IMR-90 (cell line): Measurements from ENCODE around the gene KLK10. TPM values are rescaled to one million over a fixed set of nuclear protein-coding genes. Genes with fewer than 3 reads are reported as not detected.

Experiments
- ATAC-seq: fragments of 200-7000 bp; cut with Tn5 transposase; 2 replicates; pipeline ENCODE4 v1.9.1; 2020; ENCODE audit warnings: low read depth, mild to moderate bottlenecking, moderate library complexity
- BruUV-seq: library from RNA; stranded (reverse); fragments of 400-500 nt; replicated peaks from 2 replicates; lab custom pipeline; 2021; lab: Mats Ljungman, UMichigan
- CTCF ChIA-PET: fragments of 300-600 bp; formaldehyde crosslinking; extraction: SDS; loops from one replicate; lab custom pipeline; 2021; ENCODE audit warnings: antibody characterized with exemption; lab: Yijun Ruan, JAX
- POLR2A ChIA-PET: fragments of 300-600 bp; sonication (Branson Sonifier 250); formaldehyde crosslinking; loops from one replicate; lab custom pipeline; 2022; ENCODE audit warnings: antibody characterized with exemption; ENCODE audit not compliant: unreplicated experiment; lab: Charles Lee
- DNase-seq: peaks from one replicate; pipeline ENCODE4 v3.0.0; 2013
- H2AFZ ChIP-seq: replicated peaks from 2 replicates; pipeline ENCODE3; 2013; ENCODE audit warnings: low read length, mild to moderate bottlenecking; ENCODE audit not compliant: poor library complexity
- H2AK5ac ChIP-seq: 2 replicates; pipeline ENCODE4 v1.6.1; 2013; ENCODE audit warnings: low read depth, low read length, inconsistent platforms
- H2AK9ac ChIP-seq: replicated peaks from 2 replicates; pipeline ENCODE3; 2013; ENCODE audit warnings: mild to moderate bottlenecking, low read depth, low read length, moderate library complexity; ENCODE audit not compliant: poor library complexity
- H2BK120ac ChIP-seq: 2 replicates; pipeline ENCODE4 v1.6.1; 2013; ENCODE audit warnings: low read depth, low read length, inconsistent platforms
- H2BK15ac ChIP-seq: 3 replicates; pipeline ENCODE4 v1.6.1; 2013; ENCODE audit warnings: low read depth, low read length, inconsistent platforms
- H2BK20ac ChIP-seq: 2 replicates; pipeline ENCODE4 v1.6.1; 2013; ENCODE audit warnings: low read depth, mild to moderate bottlenecking, inconsistent platforms, low read length, moderate library complexity
- H2BK5ac ChIP-seq: 2 replicates; pipeline ENCODE4 v1.6.1; 2013; ENCODE audit warnings: mild to moderate bottlenecking, low read depth, low read length, inconsistent platforms; ENCODE audit not compliant: poor library complexity, severe bottlenecking
- H3K14ac ChIP-seq: replicated peaks from 2 replicates; pipeline ENCODE4 v1.6.1; 2013; ENCODE audit warnings: low read depth, low read length, inconsistent platforms
- H3K18ac ChIP-seq: 2 replicates; pipeline ENCODE4 v1.6.1; 2013; ENCODE audit warnings: low read depth, low read length, control low read depth
- H3K23ac ChIP-seq: 2 replicates; pipeline ENCODE4 v1.6.1; 2013; ENCODE audit warnings: low read depth, low read length, inconsistent platforms
- H3K27ac ChIP-seq: 2 replicates; pipeline ENCODE4 v1.5.1; 2013; ENCODE audit warnings: mild to moderate bottlenecking, control low read depth, low read length; ENCODE audit not compliant: insufficient read depth
- H3K27me3 ChIP-seq: 2 replicates; pipeline ENCODE4 v1.6.1; 2013; ENCODE audit warnings: low read length; ENCODE audit not compliant: control insufficient read depth, insufficient read depth
- H3K36me3 ChIP-seq: 2 replicates; pipeline ENCODE4 v1.6.1; 2013; ENCODE audit warnings: low read length, mixed read lengths; ENCODE audit not compliant: control insufficient read depth, insufficient read depth
- H3K4ac ChIP-seq: 2 replicates; pipeline ENCODE4 v1.6.1; 2013; ENCODE audit warnings: low read depth, low read length, inconsistent platforms
- H3K4me1 ChIP-seq: 2 replicates; pipeline ENCODE4 v1.6.1; 2013; ENCODE audit warnings: low read length, mixed read lengths; ENCODE audit not compliant: control insufficient read depth, insufficient read depth
- H3K4me2 ChIP-seq: 2 replicates; pipeline ENCODE4 v1.6.1; 2013; ENCODE audit warnings: low read depth, mild to moderate bottlenecking, control low read depth, low read length, moderate library complexity
- H3K4me3 ChIP-seq: 2 replicates; pipeline ENCODE4 v1.5.1; 2013; ENCODE audit warnings: low read depth, mild to moderate bottlenecking, control low read depth, low read length, moderate library complexity; ENCODE audit not compliant: insufficient read depth
- H3K56ac ChIP-seq: 2 replicates; pipeline ENCODE4 v1.6.1; 2013; ENCODE audit warnings: low read length, inconsistent platforms; ENCODE audit not compliant: insufficient read depth; ENCODE audit errors: extremely low read depth
- H3K79me1 ChIP-seq, 2 experiments: 2 replicates each; pipeline ENCODE4 v1.6.1; 2013; ENCODE audit warnings: low read length in 2 of 2, inconsistent platforms in 1 of 2, low read depth in 1 of 2
- H3K9ac ChIP-seq: 2 replicates; pipeline ENCODE4 v1.6.1; 2013; ENCODE audit warnings: low read depth, low read length, control low read depth
- H3K9me1 ChIP-seq: 2 replicates; pipeline ENCODE4 v1.6.1; 2013; ENCODE audit warnings: low read length, inconsistent platforms; ENCODE audit not compliant: insufficient read depth
- H3K9me3 ChIP-seq: 2 replicates; pipeline ENCODE4 v1.6.1; 2013; ENCODE audit warnings: low read length; ENCODE audit not compliant: control insufficient read depth, insufficient read depth
- H4K20me1 ChIP-seq: 2 replicates; pipeline ENCODE4 v1.6.1; 2013; ENCODE audit warnings: low read length, inconsistent platforms; ENCODE audit not compliant: insufficient read depth
- H4K5ac ChIP-seq: 2 replicates; pipeline ENCODE4 v1.6.1; 2013; ENCODE audit warnings: mild to moderate bottlenecking, low read depth, low read length, control low read depth
- H4K8ac ChIP-seq, 2 experiments: 2 replicates each; pipeline ENCODE4 v1.6.1; 2013; ENCODE audit warnings: low read depth in 2 of 2, low read length in 2 of 2, control low read depth in 1 of 2, inconsistent platforms in 1 of 2
- H4K91ac ChIP-seq: 2 replicates; pipeline ENCODE4 v1.6.1; 2013; ENCODE audit warnings: low read depth, low read length, inconsistent platforms; ENCODE audit not compliant: insufficient read depth
- BHLHE40 ChIP-seq: fragments of 150-350 bp; IDR thresholded peaks from 2 replicates; pipeline ENCODE4 v1.6.1; 2016; ENCODE audit warnings: mild to moderate bottlenecking, low read depth, low read length
- CEBPB ChIP-seq: IDR thresholded peaks from 2 replicates; pipeline ENCODE4 v1.6.1; 2012; ENCODE audit warnings: low read depth, low read length, improper control_type of control experiment
- CHD1 ChIP-seq: IDR thresholded peaks from 2 replicates; pipeline ENCODE4 v1.6.1; 2012; ENCODE audit warnings: low read depth, low read length, improper control_type of control experiment
- FOS ChIP-seq: fragments of 150-350 bp; IDR thresholded peaks from 2 replicates; pipeline ENCODE4 v1.6.1; 2016; ENCODE audit warnings: low read depth, low read length
- MXI1 ChIP-seq: IDR thresholded peaks from 2 replicates; pipeline ENCODE4 v1.6.1; 2012; ENCODE audit warnings: low read depth, mild to moderate bottlenecking, low read length, moderate library complexity, borderline replicate concordance
- NFE2L2 ChIP-seq: fragments of 150-350 bp; IDR thresholded peaks from 2 replicates; pipeline ENCODE4 v1.6.1; 2016; ENCODE audit warnings: low read depth, mild to moderate bottlenecking, low read length
- POLR2A ChIP-seq: IDR thresholded peaks from 2 replicates; pipeline ENCODE4 v1.6.1; 2012; ENCODE audit warnings: mild to moderate bottlenecking, low read depth, low read length
- RFX5 ChIP-seq: IDR thresholded peaks from 2 replicates; pipeline ENCODE4 v1.8.0; 2012; ENCODE audit warnings: low read depth, mild to moderate bottlenecking, low read length, moderate library complexity
- SMC3 ChIP-seq: fragments of 150-350 bp; IDR thresholded peaks from 2 replicates; pipeline ENCODE4 v1.6.1; 2016; ENCODE audit warnings: low read depth, mild to moderate bottlenecking, antibody characterized with exemption, low read length, moderate library complexity
- WGBS, 2 experiments: methylation state at CpG; one replicate each; pipeline versions ENCODE4 v1.1.5 to v1.1.7; 2013; ENCODE audit warnings: missing lambda C conversion rate in 2 of 2; ENCODE audit not compliant: insufficient read length in 1 of 2; ENCODE audit errors: extremely low coverage in 2 of 2; 5-methylcytosine and 5-hydroxymethylcytosine counted together
- dilution Hi-C: fragments of 300-500 bp; cut with HindIII; formaldehyde crosslinking; loops from one replicate; pipeline ENCODE4 v1.14.3; 2018; ENCODE audit warnings: low sequenced_read_pairs; ENCODE audit not compliant: unreplicated experiment
- in situ Hi-C: fragments of 300-500 bp; cut with MboI; formaldehyde crosslinking; loops from 3 replicates; pipeline ENCODE4 v1.14.3; 2019; ENCODE audit warnings: low sequenced_read_pairs, inconsistent platforms, mixed read lengths
- intact Hi-C: fragments of 100-400 bp; cut with micrococcal nuclease; formaldehyde crosslinking; loops from 2 replicates; pipeline ENCODE4 v1.10.0; 2022
- polyA plus RNA-seq, 3 experiments: library from polyadenylated mRNA; depleted of rRNA; stranded (reverse); fragments of >200 nt; gene quantifications; 2 replicates each; pipeline ENCODE4 v1.2.3, GENCODE V29; 2012; ENCODE audit warnings: low replicate concordance in 1 of 3
- total RNA-seq: library from RNA; depleted of rRNA; stranded (reverse); fragments of >200 nt; gene quantifications from 2 replicates; pipeline ENCODE4 v1.2.3, GENCODE V29; 2012
- TF ChIP-seq, protein P1 (sequence below): conservative IDR thresholded peaks from 2 replicates; pipeline ENCODE4 v1.5.1; 2012; ENCODE audit warnings: mild to moderate bottlenecking, low read depth, low read length, improper control_type of control experiment
- TF ChIP-seq, protein P2 (sequence below): fragments of 150-350 bp; IDR thresholded peaks from 2 replicates; pipeline ENCODE4 v1.6.1; 2017; ENCODE audit warnings: mild to moderate bottlenecking, antibody characterized with exemption, low read length, low read depth

Gene KLK10
- total and polyA plus RNA-seq, 2 of the 4 experiments (the other 2 are of a cell fraction), result not detected

DNA sequence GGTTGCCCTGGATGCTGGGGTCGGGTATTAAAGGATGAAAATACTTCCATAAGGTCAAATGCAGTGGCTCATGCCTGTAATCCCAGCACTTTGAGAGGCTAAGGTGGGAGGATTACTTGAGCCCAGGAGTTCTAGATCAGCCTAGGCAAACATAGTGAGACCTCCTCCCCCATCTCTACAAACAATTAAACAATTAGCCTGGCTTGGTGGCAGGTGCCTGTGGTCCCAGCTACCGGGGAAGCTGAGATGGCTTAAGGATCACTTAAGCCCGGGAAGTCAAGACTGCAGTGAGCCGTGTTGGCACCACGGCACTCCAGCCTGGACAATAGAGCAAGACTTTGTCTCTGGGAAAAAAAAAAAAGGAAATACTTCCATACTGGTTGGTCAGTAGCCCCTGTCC lies 5.4 kb upstream of the KLK10 start:
- in situ Hi-C loops, result no loop called here
- Histone ChIP-seq H3K9me3 (no peaks in the 10 kb centered on the region), H3K79me1 (no peaks in the 10 kb centered on the region), H3K4me1 (no peaks in the 10 kb centered on the region), H4K5ac (no peak overlapping the region), H3K36me3 (no peaks in the 10 kb centered on the region), H3K9ac (no peak overlapping the region), H4K8ac (no peak overlapping the region), H2BK120ac (no peak overlapping the region), H4K20me1 (no peaks in the 10 kb centered on the region), H2BK20ac (no peak overlapping the region), H3K56ac (no peak overlapping the region), H3K9me1 (no peaks in the 10 kb centered on the region), H2AK9ac (no peak overlapping the region), H3K27me3 (peaks cover 3% of the 10 kb centered on the region), H2AFZ (no peak overlapping the region), H3K4ac (no peak overlapping the region), H4K91ac (no peak overlapping the region), H2BK15ac (no peak overlapping the region), H3K4me2 (no peak overlapping the region), H3K27ac (no peak overlapping the region), H2AK5ac (no peak overlapping the region), H3K18ac (no peak overlapping the region), H3K14ac (no peak overlapping the region), H2BK5ac (no peak overlapping the region), H3K23ac (no peak overlapping the region), H3K4me3 (no peak overlapping the region)
- POLR2A ChIA-PET, result no interaction called here
- dilution Hi-C loops, result no loop called here
- WGBS, 2 experiments, result no CpG with 5 or more reads among the region's 5 CpGs
- CTCF ChIA-PET, result no interaction called here
- no peak for ATAC-seq
- DNase-seq, result no peak
- TF ChIP-seq NFE2L2 (no peak), BHLHE40 (no peak), SMC3 (no peak), POLR2A (no peak), RFX5 (no peak), CHD1 (no peak), FOS (no peak), MXI1 (no peak), CEBPB (no peak)
- TF ChIP-seq, protein P1, sequence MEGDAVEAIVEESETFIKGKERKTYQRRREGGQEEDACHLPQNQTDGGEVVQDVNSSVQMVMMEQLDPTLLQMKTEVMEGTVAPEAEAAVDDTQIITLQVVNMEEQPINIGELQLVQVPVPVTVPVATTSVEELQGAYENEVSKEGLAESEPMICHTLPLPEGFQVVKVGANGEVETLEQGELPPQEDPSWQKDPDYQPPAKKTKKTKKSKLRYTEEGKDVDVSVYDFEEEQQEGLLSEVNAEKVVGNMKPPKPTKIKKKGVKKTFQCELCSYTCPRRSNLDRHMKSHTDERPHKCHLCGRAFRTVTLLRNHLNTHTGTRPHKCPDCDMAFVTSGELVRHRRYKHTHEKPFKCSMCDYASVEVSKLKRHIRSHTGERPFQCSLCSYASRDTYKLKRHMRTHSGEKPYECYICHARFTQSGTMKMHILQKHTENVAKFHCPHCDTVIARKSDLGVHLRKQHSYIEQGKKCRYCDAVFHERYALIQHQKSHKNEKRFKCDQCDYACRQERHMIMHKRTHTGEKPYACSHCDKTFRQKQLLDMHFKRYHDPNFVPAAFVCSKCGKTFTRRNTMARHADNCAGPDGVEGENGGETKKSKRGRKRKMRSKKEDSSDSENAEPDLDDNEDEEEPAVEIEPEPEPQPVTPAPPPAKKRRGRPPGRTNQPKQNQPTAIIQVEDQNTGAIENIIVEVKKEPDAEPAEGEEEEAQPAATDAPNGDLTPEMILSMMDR, result no peak
- TF ChIP-seq, protein P2, sequence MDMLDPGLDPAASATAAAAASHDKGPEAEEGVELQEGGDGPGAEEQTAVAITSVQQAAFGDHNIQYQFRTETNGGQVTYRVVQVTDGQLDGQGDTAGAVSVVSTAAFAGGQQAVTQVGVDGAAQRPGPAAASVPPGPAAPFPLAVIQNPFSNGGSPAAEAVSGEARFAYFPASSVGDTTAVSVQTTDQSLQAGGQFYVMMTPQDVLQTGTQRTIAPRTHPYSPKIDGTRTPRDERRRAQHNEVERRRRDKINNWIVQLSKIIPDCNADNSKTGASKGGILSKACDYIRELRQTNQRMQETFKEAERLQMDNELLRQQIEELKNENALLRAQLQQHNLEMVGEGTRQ, result no peak
- intact Hi-C loops, result no loop called here
- BruUV-seq, result no TSS peak
